Measurements from ENCODE around the gene PLCB4. TPM values are rescaled to one million over a fixed set of nuclear protein-coding genes. Genes with fewer than 3 reads are reported as not detected.

PLCB4 gene
- total RNA-seq, 1 donor from 2014 or later: 5.3 TPM

DNA sequence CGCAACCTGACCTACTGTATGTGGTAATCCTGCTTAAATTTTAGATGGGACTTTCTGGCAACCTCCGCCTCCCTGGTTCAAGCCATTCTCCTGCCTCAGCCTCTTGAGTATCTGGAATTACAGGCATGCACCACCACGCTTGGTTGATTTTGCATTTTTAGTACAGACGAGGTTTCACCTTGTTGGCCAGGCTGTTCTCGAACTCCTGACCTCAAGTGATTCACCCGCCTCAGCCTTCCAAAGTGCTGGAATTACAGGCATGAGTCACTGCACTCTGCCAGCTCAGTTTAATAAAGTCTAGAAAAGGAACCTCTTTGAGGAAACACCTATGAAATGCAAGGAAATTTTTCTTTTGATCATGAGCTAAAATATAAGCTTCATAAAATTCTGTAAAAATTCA lies 9.0 kb upstream of the PLCB4 start:
- DNase-seq (ENCODE audit: low spot score): no peak

DNA sequence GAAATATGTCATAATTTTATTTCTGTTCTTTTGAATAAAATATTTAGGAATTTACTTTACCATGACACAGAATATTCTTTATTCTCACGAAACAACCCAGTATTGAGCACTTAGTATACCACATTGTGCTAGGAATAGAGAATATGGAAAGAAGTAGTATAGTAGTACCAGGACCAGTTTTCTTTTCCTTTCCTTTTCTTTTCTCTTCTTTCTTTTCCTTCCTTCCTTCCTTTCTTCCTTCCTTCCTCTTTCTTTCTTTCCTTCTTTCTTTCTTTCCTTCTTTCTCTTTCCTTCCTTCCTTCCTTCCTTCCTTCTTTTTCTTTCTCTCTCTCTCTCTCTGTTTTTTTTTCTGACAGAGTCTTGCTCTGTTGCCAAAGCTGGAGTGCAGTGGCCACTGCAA lies 7.5 kb upstream of the PLCB4 start:
- DNase-seq (ENCODE audit: low spot score): no peak

DNA sequence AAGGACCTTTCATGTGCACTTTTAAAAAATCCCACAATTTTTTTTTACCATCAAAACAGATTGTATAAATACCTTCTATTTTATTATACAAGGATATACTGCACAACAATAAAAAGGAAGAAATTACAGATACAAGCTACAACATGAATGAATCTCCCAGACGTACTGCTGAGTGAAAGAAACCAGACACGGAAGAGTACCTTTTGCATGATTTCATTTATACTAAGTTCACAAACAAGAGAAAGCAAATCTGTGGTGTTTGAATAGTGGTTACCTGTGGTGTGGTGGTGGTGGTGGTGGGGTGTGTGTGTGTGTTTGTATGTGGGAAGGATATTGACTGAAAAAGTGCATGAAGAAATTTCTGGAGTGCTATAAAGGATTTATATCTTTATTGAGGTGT lies 6.8 kb upstream of the PLCB4 start:
- no peak for DNase-seq (ENCODE audit: low spot score)

DNA sequence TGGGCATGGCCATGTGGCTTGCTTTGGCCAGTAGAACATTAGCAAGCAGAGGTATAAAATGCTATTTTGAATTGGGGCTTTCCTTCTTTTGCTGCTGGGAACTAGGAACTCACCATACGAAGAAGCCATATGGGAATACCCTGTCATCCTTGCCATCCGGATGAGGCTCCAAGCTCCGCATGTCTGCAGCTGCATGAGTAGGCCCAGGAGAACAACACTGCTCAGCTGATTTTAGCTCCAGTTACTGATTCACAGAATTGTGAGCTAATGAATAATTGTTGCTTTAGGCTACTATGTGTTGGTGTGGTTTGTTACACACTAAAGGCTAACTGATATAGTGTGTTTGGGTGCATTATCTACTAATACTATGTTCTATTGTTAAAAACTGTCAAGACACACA lies 2.7 kb upstream of the PLCB4 start:
- no peak for DNase-seq (ENCODE audit: low spot score)

DNA sequence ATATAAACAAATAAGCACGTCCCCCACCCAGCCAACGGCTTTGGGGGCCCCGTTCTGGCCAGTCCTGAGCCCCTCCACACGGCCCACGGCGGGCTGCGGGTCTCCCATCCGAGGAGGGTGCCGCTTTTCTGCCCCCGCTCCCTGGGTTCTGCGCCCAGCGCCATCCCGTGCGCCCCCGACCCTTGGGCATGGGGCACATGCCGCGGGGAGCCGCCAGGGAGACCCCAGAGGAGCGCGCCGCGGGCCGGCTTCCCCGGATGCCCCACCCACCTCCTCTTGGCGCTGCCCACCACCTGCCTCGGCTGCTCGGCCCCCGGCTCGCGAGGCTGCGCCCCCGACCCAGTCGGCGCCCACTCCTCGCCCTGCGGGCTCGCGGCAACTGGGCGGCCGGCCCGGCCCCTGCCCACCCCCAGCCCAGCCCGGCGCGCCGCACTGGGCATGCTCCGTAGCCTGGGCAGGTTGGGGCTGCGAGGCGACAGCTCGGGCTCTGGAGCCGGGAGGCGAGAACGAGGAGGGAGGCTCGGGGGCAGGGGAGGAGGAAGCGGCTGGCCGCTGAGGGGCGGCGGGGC lies 570 bp upstream of the PLCB4 start:
- no peak for DNase-seq (ENCODE audit: low spot score)

DNA sequence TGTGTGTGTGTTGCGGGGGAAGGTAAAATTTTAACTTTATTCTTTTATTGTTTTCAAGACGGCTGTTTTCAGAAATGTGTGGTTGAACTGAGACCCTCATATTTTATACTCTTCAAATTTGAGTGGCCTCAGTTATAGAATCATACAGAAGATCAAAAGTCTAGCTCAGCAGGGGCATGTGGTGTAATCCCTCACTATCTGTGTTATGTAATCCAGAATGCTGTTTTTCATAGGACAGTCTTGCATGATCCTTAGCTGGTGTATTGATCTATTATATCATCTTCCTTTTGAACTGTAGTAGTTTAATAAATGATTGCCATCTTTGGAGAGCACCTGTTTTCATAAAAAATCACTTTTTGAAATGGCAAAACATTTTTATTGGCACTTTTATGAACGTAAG lies 1.4 kb downstream of the PLCB4 start:
- DNase-seq (ENCODE audit: low spot score): no peak

DNA sequence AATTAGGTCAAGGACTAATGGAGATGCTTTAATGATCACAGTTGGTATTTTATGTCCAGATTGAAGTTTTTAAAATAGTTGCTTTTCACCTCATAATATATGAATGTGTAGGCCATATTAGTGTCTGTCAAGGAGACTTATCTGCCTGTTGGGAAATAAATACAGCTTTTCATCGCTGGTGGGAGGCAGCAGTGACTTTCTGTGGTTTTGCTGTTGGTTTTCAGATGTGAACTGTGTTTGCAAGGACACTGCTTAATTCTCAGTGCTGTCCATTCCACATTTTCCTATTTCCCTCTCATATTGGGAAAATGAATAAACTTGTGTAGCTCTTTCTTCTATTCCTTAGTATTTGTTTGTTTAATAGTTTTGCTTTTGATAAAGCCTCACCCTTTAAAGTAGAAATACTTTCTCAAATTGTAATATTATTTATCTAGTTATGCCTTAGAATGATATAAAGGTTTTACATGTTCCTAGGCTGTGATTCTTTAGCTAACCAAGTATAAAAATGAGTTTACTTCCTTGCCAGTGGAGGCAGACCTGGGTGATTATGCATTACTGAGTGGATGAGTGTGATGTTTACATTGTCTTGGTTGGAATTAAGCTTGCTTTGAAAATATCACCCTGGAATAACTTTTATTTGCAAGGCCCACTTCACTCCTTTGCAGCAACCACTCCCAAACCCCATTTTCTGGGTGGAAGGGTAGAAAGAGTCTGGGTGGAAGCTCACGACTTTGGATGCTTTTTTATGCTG lies 3.3 kb downstream of the PLCB4 start:
- no peak for DNase-seq (ENCODE audit: low spot score)

DNA sequence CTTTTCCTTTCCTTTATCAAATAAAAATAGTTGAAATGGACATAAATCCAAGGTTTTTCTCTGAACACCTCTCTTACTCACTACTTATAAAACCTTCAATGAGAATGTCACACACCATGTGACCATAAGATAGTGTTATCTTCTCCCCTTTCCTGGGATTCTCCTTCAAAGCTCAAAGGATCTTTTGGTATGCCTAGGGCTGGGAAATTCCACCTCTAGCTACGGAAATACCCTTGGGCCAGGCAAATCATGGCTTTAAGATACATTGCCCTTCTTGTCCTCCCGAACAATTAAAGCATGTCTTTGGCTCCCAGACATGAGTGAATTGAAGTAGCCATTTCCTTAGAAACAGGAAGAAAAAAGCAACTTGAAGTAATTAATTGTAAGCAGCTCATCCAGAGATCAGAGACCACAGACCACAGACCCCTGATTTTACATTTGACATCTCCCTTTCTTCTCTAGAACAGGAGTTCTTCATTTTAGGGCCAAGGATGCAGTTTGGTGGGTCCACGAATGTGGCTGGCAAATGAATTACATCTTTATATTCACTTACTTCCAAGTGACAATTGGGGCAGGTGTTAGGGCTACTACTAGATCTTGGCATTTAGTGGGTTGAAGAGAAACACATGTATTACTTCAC lies 4.1 kb downstream of the PLCB4 start:
- DNase-seq (ENCODE audit: low spot score): no peak

DNA sequence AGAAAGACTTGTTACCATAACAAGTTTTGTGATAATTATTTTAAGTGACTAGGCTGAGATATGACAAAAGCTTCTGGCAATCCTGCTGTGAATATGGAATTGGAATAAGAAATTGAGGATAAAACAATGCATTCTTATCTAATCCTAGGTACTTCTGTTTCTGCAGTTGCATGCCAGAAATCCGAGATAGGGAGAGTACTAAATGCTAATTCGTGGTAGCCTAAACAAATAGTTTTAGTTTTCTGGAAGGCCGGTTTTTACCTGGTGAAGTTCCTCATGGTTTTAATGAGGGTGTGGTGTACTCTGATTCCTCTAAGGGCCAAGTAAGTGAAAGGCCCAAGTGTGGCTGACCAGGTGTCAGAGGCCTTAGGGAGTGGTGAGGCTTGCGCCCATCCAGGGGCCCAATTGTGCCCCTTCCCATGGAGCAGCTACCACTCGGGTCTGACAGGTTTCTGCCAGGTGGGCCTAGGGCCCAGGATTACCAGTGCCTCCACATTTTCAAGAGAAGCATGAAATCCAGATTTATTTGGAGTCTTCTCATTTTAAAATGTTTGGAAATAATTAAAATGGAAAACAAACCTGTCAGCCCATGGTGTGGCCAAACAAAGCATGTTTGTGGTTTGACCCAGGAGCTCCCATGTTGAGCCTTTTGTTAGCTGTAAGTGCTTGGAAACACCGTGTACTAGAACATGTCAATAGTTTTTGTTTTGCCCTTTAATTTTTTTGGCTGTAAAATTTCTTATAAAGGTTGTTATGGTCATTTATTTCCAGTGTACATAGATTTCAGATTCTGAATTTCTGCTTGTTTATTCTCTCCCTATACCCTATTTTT lies 6.6 kb downstream of the PLCB4 start:
- DNase-seq (ENCODE audit: low spot score): no peak

DNA sequence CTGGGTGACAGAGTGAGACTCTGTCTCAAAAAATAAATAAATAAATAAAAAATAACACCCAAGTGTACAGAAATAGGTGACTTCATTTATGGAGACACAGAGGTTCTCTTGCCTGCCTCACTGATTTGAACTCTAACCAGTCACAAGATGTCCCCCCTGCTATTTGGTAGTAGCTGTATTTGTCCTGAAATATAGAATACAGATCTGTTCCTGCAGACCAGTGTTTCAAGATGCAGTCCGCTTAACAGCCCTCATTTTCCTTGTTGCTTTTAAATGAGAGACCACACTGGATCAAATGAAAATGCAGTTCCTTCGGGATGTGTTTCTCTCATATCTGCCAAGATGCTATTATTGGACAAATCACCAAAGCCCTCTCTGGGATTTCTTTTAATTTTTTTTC lies 7.6 kb downstream of the PLCB4 start:
- no peak for DNase-seq (ENCODE audit: low spot score)

DNA sequence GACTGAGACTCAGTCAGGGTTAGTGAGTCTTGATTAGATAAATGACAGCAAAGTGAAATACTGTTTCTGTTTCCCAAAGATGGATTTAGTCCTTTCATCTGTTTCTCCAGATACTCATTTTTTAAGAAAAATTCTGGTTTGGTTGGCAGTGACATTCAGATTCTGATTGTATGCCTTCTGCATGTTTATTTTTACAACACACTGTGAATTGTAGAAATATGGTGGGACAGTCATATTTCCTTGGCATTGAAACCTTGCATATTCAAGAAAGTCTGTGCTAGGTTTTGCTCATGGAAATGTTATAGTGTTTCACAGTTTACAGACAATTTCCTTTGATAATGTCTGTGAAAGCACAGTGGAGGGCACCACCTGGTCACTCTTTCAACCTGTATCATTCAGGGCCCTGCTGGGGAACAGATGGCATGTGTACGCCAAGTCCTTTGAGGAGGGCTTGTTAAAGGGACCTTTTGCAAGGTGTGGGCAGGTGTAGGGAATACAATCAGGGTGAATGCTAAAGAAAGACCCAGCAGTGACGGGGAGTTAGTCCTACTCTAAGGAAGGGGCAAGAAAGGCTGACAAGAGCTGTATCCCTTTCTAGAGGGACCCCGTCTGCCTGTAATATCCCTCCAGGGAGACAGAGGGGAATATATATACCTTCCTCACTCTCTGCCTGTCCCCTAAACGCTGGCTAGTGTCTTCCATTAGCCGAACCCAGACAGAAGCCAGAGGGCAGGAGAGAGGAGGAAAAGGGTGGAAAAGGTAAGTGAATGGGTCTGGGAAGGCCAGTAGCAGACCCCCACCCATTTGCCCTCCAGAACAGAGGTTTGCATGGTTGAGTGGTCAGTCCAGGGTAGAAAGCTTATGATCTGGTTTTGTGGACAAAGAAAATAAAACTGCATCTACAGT lies 10.2 kb downstream of the PLCB4 start:
- no peak for DNase-seq (ENCODE audit: low spot score)

DNA sequence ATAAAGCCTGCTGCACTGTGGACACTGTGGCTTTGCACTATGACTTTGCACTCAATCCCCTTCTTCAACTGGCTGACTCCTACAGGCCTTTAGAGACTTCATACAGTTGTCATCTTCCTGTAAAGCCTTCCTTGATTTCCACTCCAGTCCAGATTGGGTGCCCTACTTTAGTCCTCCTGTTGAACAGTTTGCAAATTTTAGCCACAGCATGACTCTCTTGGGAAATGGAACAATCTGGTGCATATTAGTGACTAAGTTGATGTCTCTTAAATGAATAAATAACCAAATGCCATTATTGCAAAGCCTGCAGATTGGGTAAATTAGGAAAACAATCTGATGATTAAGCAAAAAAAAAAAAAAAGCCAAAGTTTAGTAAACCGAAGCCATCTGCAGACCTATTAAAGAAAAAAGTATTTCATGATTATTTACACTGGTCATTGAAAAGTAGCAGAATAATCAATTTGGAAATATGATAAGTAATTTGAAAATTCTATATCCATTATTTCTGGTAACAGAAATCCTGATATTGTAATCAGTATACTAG lies 12.6 kb downstream of the PLCB4 start:
- no peak for DNase-seq (ENCODE audit: low spot score)

DNA sequence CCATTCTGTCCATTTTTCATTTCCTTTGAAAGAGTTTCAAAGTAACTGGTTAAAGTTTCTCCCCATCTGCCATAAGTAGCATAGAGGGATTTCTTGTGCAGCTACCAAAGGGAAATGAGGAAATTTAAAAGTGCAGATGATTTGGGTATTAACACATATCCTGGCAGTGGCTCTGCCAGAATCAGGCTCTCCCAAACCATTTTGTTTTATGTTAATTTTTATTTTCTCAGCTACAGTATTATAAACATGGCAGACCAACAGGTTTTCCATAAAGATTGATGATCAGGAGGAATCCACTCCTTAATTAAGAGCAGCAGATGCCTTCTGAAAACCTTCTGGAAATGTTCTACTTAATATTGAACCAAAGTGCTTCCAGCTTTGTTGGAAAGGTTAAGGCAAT lies 13.9 kb downstream of the PLCB4 start:
- DNase-seq (ENCODE audit: low spot score): no peak

DNA sequence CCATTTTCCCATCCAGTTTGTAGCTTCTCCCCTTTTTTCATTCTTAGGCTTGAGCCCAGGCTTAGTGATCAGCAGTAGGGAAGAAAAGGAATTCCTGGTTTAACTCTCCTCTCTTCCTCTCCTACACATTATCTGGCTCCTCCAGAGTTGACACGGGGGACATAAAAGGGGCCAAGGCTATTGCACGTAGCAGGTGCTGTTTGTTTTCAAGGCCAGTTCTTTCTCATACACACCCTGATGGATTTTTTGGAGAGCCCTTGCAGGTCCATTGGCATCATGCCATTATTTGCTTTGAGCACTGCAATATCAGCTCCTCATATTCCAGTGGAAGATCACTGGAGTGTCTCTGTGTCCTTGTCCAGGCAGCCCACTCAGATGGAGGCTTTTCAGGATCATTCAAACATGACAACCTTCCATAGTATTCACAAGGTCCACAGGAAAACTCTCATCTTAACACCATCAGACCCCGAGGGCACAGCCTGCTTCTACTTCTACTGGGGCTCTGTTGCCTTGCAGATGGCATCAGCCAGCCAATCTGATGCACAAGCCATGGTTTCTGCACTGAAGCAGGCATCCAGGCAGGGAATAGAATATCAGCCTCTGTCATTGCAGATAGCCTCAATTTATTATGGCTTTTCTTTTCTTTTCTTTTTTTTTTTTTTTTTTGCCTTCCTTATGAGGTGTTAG lies 18.8 kb downstream of the PLCB4 start:
- no peak for DNase-seq (ENCODE audit: low spot score)

DNA sequence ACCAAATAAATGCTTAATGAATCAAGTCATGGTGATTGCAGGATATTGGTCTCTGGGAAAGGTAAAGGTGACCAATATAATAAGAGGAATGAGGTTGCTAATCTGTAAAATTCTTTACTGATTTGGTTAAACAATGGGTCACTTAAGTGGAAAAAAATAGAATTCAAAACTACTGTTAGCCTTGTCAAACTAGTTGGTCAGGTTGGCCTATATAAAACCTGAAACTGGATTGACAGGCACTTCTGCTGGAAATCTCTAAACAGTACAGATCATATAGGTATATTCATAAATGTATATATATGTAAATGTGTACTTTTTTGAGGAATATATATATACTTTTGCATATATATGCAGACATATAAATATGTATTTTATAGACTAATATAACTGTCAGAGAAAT lies 19.7 kb downstream of the PLCB4 start:
- DNase-seq (ENCODE audit: low spot score): no peak

DNA sequence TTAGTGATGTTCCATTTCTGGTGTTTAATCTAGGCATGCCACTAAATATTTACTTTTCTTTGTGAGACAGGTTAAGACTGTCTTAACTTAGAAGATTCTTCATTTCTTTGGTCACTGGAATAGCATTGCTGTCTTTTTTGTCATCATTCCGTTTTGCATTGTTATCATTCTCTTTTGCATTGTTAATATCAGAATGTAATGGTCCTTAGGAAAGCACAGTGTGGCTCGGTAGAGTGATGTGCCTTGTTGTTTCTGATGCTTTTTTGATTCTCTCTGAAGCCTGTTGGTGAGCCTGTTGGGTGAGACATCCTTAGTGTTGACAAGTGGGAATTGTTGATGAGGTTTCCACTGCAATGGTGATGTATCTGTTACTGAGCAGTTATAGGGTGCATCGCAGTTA lies 23.2 kb downstream of the PLCB4 start:
- no peak for DNase-seq (ENCODE audit: low spot score)

DNA sequence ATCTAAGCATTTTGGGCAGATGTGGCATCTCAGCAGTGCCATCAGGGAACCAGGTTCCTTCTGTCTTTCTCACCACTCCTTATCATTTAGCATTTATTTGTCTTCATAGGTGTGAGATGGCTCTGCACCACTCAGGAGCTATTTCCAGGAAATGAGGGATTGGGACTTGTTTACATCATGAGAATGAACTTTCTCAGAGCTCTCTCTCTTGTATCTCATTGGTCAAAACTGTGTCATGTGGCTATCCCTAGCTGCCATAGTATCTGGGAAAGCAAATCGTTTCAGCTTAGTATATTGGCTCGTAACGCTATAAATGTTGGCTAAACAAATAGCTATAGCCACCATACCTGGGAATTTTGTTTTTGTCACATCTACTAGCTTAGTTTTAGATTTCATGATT lies 23.8 kb downstream of the PLCB4 start:
- DNase-seq (ENCODE audit: low spot score): no peak

DNA sequence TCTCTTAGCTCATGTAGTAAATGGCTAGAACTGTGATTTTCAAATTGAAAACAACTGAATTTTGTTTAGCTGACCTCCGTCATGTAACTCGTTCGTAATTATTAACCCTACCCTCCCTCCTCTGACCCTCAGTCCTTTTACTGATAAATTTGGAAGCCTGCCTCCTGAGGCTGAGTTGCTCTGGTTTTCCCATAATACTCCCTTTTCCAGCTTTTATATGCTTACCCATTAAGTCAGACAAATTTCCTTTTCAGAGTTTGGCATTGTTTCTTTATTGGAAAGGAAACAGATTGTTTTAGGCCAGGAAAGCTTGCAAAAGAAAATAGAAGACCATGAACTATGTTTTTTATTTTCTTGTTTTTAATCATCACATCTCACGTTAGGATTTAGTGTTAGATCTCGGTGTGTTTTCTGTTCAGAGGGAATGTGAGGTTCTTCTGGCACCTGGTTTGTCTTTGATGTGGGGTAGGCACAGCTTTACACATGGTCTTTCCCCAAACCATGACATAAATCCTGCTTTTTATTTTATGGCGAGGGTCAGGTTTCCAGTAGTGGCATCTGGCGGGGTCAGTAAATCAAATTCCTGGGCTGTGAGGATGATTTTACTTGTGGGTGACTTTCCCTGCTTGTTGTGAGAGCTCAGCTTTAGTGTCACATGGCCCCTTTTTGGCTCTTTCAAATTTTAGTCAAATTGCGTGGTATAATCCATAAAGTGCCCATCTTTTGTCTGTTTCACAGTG lies 24.5 kb downstream of the PLCB4 start:
- no peak for DNase-seq (ENCODE audit: low spot score)

DNA sequence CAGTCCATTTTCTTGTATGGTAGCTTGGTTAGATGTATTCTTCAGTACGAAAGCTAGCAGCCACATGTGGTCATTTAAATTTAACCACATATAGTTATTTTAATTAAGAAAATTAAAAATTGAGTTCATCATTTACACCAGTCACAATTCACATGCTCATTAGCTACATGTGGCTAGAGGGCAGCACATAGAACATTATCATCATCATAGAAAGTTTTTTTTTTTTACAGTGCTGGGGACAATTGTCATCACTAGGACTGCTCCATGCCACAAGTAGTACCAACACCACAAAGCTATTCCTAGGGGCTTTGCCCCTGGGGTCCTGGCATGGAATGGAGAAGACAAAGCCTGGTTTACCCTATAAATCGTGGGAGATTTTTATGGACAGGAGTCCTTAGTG lies 30.5 kb downstream of the PLCB4 start:
- no peak for DNase-seq (ENCODE audit: low spot score)
